ENCODE data around the gene ADAMTS2. TPM values are rescaled to one million over a fixed set of nuclear protein-coding genes. Genes with fewer than 3 reads are reported as not detected.

ADAMTS2 gene
- total and polyA plus RNA-seq, 2 experiments from 2014 or later: 62.0 to 132 TPM

DNA sequence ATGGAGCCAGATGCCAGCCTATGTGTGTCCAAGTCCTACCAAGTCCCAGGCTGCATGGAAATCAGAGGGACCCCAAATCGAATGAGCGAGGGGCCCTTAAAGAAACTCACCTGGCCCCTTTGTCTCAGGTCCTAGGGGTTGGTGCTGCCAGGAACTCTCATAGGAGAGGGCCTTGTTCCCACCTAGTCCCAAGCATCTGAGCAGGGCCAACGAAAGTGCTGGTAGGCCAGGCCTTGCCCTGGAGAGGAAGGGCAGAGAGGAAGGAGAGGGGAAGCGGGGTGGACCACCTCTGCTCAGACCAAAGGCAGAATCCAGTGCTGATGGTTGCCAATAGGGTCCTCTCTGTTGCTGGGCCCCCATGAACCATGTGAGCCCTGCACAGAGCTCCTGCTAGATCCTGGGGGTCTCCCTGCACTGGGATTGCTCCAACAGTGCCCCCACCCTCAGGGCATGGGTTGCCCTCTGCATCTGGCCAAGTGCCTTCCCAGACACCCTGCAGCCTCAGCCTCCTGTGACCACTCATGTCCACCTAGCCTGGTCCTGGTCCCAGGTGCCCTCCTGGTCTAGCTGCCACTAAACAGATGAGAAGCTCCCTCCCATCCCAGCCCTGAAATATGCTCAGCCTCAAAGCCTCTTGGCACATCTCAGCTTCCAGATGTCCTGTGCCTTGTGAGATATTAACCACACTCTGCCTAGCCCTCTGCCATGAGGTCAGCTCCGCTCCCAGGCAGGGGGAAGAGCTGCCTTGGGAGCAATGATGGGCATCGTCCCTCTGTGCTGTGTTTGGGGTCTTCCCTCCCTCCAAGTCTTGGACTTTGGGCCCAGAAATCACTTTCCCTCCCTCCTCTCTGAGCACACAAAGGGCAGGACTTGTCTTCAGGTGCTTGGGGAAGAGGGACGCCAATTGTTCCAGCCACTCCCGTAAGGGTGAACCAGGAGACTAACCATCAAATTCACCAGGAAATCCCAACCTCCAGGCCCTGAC, 109.6 kb downstream of the ADAMTS2 start:
- no peak overlapping the region for H3K4me3 ChIP-seq
- no peak overlapping the region for H3K27ac ChIP-seq
- no peak for DNase-seq
- no peak overlapping the region for H3K4me2 ChIP-seq (ENCODE audit: unreplicated experiment)
- no peaks in the 10 kb centered on the region for H3K9me2 ChIP-seq (ENCODE audit: insufficient read depth)
- peaks cover 98% of the 10 kb centered on the region for H3K79me2 ChIP-seq (ENCODE audit: insufficient read depth)
- H3K9me3 ChIP-seq (ENCODE audit: low read depth): no peaks in the 10 kb centered on the region
- 83 to 89% methylated on average over 7 to 8 of the region's 8 CpGs for WGBS, 2 experiments (ENCODE audit: low coverage in 1 of 2, low lambda C conversion rate in 2 of 2, missing lambda C conversion rate in 2 of 2)
- no peaks in the 10 kb centered on the region for H4K20me1 ChIP-seq (ENCODE audit: insufficient read depth)
- TF ChIP-seq EZH2phosphoT487 (IDR thresholded peaks at IDR 0.05; ENCODE audit: insufficient read depth, low read depth) (no peak), EZH2 (IDR thresholded peaks at IDR 0.05; ENCODE audit: insufficient read depth, poor library complexity, severe bottlenecking) (no peak)
- no peak overlapping the region for H2AFZ ChIP-seq
- H3K27me3 ChIP-seq (replicated peaks; ENCODE audit: insufficient read depth): no peaks in the 10 kb centered on the region
- H3F3A ChIP-seq (ENCODE audit: insufficient read depth): peaks cover 10% of the 10 kb centered on the region
- in situ Hi-C loops (cut with MboI): no loop called here
- 0 out of 2 replicates have a peak, but pooled peaks cover 4% of the 10 kb centered on the region for H3K36me3 ChIP-seq (ENCODE audit: low read depth)
- H3K4me1 ChIP-seq (ENCODE audit: insufficient read depth): peaks cover 2% of the 10 kb centered on the region; the same call in 1 of the 2 replicates
- H3K9ac ChIP-seq: no peak overlapping the region

DNA sequence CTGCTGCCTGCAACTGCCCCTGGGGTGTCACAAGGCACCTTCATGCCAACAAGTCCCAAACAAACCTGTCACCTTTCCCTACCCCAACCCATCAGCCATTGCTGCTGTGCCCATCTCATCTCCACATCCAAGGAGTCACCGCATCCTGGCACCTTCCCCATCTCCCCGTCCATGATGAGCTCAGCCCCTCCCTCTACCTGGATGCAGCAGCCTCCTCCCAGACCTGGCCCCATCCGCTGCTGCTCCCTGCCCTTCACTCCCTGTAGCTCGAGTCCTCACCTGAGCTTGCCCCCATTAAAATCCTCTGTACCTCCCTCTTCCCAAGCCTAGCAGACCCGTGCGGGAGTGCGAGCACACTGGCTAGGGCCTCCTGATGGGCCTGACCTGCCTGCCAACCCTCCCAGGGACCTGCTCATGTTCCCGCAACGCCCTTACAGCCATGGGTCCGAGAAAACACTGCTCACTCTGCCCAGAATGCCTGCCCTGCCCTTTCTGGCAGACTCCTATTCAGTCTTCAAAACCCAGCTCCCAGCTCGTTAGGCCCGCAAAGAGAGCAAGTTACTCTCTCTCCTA, 110.6 kb downstream of the ADAMTS2 start:
- H2AFZ ChIP-seq: no peak overlapping the region
- WGBS, 2 experiments (ENCODE audit: low coverage in 1 of 2, low lambda C conversion rate in 2 of 2, missing lambda C conversion rate in 2 of 2): 89 to 93% methylated on average over 10 to 12 of the region's 12 CpGs
- DNase-seq: no peak
- no peak for TF ChIP-seq EZH2 (IDR thresholded peaks at IDR 0.05; ENCODE audit: insufficient read depth, poor library complexity, severe bottlenecking)
- TF ChIP-seq EZH2phosphoT487 (IDR thresholded peaks at IDR 0.05; ENCODE audit: insufficient read depth, low read depth): no peak
- no peaks in the 10 kb centered on the region for H3K4me1 ChIP-seq (ENCODE audit: insufficient read depth)
- no peaks in the 10 kb centered on the region for H3K27me3 ChIP-seq (replicated peaks; ENCODE audit: insufficient read depth)
- no peak overlapping the region for H3K4me2 ChIP-seq (ENCODE audit: unreplicated experiment)
- in situ Hi-C loops (cut with MboI): no loop called here
- H3K27ac ChIP-seq: no peak overlapping the region
- no peaks in the 10 kb centered on the region for H4K20me1 ChIP-seq (ENCODE audit: insufficient read depth)
- H3K79me2 ChIP-seq (ENCODE audit: insufficient read depth): peaks cover 94% of the 10 kb centered on the region
- 0 out of 2 replicates have a peak, but pooled peaks cover 4% of the 10 kb centered on the region for H3K36me3 ChIP-seq (ENCODE audit: low read depth)
- no peaks in the 10 kb centered on the region for H3K9me3 ChIP-seq (ENCODE audit: low read depth)
- no peak overlapping the region for H3K9ac ChIP-seq
- no peak overlapping the region for H3K4me3 ChIP-seq
- 0 out of 2 replicates have a peak, but pooled peaks cover 8% of the 10 kb centered on the region for H3F3A ChIP-seq (ENCODE audit: insufficient read depth)
- H3K9me2 ChIP-seq (ENCODE audit: insufficient read depth): no peaks in the 10 kb centered on the region

DNA sequence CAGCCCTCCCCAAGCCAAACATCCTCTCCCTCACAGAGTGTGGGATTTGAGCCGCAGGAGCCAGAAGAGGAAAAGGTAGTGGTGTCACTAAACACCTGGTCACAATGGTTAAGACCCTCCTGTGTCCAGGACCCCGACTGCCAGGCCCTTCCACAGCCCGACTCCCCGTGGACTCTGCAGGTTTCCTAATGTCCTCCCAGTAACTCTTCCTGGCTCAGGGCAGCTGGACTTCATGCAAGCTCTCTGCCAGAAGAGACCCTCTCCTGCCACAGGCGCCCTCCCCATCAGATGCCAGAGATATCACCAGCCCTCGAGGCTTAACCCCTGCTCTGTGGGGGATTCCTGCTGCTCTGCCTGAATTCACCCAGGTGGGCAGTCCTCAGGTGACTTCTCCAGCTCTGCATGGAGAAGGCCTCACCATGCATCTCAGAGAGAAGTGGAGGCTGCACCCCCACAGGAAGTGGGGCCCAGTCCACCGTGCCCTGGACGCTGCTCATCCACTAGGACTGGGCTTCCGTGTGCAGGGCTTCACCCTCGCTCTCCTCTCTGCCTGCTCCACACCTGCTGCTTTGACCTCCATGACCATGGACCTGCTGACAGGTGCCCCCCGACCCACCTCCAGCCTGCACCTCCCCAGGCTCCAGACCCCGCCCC, 111.2 kb downstream of the ADAMTS2 start:
- Histone ChIP-seq H3K9me2 (ENCODE audit: insufficient read depth) (no peaks in the 10 kb centered on the region), H3K27me3 (replicated peaks; ENCODE audit: insufficient read depth) (no peaks in the 10 kb centered on the region), H2AFZ (no peak overlapping the region), H4K20me1 (ENCODE audit: insufficient read depth) (no peaks in the 10 kb centered on the region), H3K4me2 (ENCODE audit: unreplicated experiment) (no peak overlapping the region), H3K9me3 (ENCODE audit: low read depth) (no peaks in the 10 kb centered on the region), H3K36me3 (ENCODE audit: low read depth) (0 out of 2 replicates have a peak, but pooled peaks cover 4% of the 10 kb centered on the region), H3F3A (ENCODE audit: insufficient read depth) (0 out of 2 replicates have a peak, but pooled peaks cover 8% of the 10 kb centered on the region), H3K79me2 (ENCODE audit: insufficient read depth) (peaks cover 93% of the 10 kb centered on the region), H3K4me1 (ENCODE audit: insufficient read depth) (no peaks in the 10 kb centered on the region), H3K4me3 (no peak overlapping the region), H3K27ac (no peak overlapping the region), H3K9ac (no peak overlapping the region)
- WGBS, 2 experiments (ENCODE audit: low coverage in 1 of 2, low lambda C conversion rate in 2 of 2, missing lambda C conversion rate in 2 of 2): 91 to 94% methylated on average over 11 to 12 of the region's 12 CpGs
- in situ Hi-C loops (cut with MboI): no loop called here
- no peak for DNase-seq
- TF ChIP-seq EZH2phosphoT487 (IDR thresholded peaks at IDR 0.05; ENCODE audit: insufficient read depth, low read depth) (no peak), EZH2 (IDR thresholded peaks at IDR 0.05; ENCODE audit: insufficient read depth, poor library complexity, severe bottlenecking) (no peak)

- in situ Hi-C loops (cut with MboI): no loop called here
- DNase-seq: no peak
- 83 to 85% methylated on average over 17 of the region's 17 CpGs for WGBS, 2 experiments (ENCODE audit: low coverage in 1 of 2, low lambda C conversion rate in 2 of 2, missing lambda C conversion rate in 2 of 2)
- H3K27ac ChIP-seq: no peak overlapping the region
- no peak for TF ChIP-seq EZH2phosphoT487 (IDR thresholded peaks at IDR 0.05; ENCODE audit: insufficient read depth, low read depth)
- no peak for TF ChIP-seq EZH2 (IDR thresholded peaks at IDR 0.05; ENCODE audit: insufficient read depth, poor library complexity, severe bottlenecking)
- no peak overlapping the region for H3K4me3 ChIP-seq
- H3K79me2 ChIP-seq (ENCODE audit: insufficient read depth): peaks cover 93% of the 10 kb centered on the region
- H3K9me2 ChIP-seq (ENCODE audit: insufficient read depth): no peaks in the 10 kb centered on the region
- no peaks in the 10 kb centered on the region for H3K27me3 ChIP-seq (replicated peaks; ENCODE audit: insufficient read depth)
- 0 out of 2 replicates have a peak, but pooled peaks cover 8% of the 10 kb centered on the region for H3F3A ChIP-seq (ENCODE audit: insufficient read depth)
- H4K20me1 ChIP-seq (ENCODE audit: insufficient read depth): no peaks in the 10 kb centered on the region
- H2AFZ ChIP-seq: no peak overlapping the region
- H3K36me3 ChIP-seq (ENCODE audit: low read depth): 0 out of 2 replicates have a peak, but pooled peaks cover 4% of the 10 kb centered on the region
- no peak overlapping the region for H3K9ac ChIP-seq
- H3K9me3 ChIP-seq (ENCODE audit: low read depth): no peaks in the 10 kb centered on the region
- H3K4me2 ChIP-seq (ENCODE audit: unreplicated experiment): no peak overlapping the region
- no peaks in the 10 kb centered on the region for H3K4me1 ChIP-seq (ENCODE audit: insufficient read depth)
These were observed 113.0 kb downstream of the ADAMTS2 start for GRCh38 chr5:179232091-179232735.
